Heart left ventricle (tissue), 13 donors: ENCODE measurements around the gene CRACR2A.

Experiments used
- POLR2A ChIP-seq, 2 donors: fragments of 450-650 bp; IDR thresholded peaks; one replicate each; pipeline ENCODE4 v1.6.1; 2017; ENCODE audit warnings: antibody characterized with exemption in 2 of 2, mild to moderate bottlenecking in 2 of 2, moderate library complexity in 2 of 2
- TF ChIP-seq, protein P1 (sequence below), 12 donors: fragments of 200-600 bp; sonication (generic) in 4 of 12; IDR thresholded peaks; one replicate each; pipeline versions ENCODE4 v1.5.0 to v1.8.0; 2018 to 2022; ENCODE audit warnings: antibody characterized with exemption in 12 of 12, mild to moderate bottlenecking in 5 of 12
- donor health status: ischemic (EF 13 %, LVEDD 7.1; RV severe dilation, severe dysfunction).
- donor health status: DM: no; HTN: yes; CAD: no.
- donor health status: DM: no; HTN: no; CAD: no.
- donor health status: ischemic (EF 25% LVEDD 6.9; RV normal size, moderate dysfunction).
- donor health status: ischemic (EF 25% LVEDD 5.7; RV mildly dilated, moderate dysfunction).
- donor health status: ischemic (EF 35%, LVEDD 5.7; RV mildly dilated, moderate dysfunction).
- donor health status: nonischemic (EF 11% LVEDD 7.7; RV severe dilation, severe dysfunction).
- donor health status: DM: yes; HTN: yes; CAD: no.
- donor health status: PGD.
- donor health status: ischemic (EF 29% LVEDD 5.4; RV normal size, mild dysfunction).
- donor health status: nonischemic (EF 23%, LVEDD 6.1; RV moderate dilation, normal function).

DNA sequence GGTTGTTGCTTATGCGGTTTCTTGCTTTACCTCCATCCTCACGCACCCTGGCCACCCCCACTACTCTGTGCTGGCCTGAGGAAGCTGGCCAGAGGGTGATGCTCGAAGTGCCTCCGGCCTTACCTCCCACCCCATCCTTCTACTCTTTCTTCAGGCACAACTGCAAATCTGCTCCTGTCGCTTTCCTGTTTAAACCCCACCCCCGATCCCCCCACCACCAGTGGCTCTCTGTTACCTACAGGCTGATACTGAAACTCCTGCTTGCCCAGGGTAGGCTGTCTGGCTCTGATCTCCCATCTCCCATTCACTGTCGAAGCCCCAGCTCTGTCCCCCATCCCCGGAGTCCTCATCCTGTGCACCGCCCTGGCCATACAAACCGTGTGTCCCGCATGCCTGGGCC is 150.4 kb downstream of the CRACR2A start:
- TF ChIP-seq, protein P1, sequence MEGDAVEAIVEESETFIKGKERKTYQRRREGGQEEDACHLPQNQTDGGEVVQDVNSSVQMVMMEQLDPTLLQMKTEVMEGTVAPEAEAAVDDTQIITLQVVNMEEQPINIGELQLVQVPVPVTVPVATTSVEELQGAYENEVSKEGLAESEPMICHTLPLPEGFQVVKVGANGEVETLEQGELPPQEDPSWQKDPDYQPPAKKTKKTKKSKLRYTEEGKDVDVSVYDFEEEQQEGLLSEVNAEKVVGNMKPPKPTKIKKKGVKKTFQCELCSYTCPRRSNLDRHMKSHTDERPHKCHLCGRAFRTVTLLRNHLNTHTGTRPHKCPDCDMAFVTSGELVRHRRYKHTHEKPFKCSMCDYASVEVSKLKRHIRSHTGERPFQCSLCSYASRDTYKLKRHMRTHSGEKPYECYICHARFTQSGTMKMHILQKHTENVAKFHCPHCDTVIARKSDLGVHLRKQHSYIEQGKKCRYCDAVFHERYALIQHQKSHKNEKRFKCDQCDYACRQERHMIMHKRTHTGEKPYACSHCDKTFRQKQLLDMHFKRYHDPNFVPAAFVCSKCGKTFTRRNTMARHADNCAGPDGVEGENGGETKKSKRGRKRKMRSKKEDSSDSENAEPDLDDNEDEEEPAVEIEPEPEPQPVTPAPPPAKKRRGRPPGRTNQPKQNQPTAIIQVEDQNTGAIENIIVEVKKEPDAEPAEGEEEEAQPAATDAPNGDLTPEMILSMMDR (IDR thresholded peaks at IDR 0.05) = no peak
- TF ChIP-seq POLR2A (IDR thresholded peaks at IDR 0.05) = no peak
